ENCODE results near the gene UBE2H.
A peak's percentile ranks its signal among the peaks of the same experiment; 100 is the strongest.

The UBE2H gene

DNA sequence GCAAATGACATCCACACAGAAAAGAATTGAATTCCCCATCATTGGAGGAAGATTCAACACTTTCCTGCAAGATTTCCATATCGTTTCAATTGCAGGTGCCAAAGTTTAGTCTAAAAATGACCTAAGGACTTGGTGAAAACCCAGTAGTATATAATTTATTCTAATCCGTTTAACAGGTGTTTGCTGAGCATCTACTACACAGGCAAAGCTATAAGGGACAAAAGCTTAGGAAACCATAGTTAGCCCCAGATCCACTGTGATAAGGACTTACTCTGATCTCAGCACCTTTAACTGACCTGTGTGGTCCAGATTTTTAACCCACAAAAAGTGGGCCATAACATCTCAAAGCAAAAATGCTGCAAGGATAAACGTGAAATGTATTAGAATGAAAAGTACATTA is 19.1 kb downstream of the UBE2H start:
- Histone ChIP-seq H3K9me3 (replicated peaks; ENCODE audit: insufficient read depth, low read length) (no peaks in the 10 kb centered on the region), H3K4me2 (ENCODE audit: low read depth, low read length) (no peak overlapping the region), H3K27me3 (replicated peaks; ENCODE audit: insufficient read depth, low read length) (no peaks in the 10 kb centered on the region), H3K9ac (ENCODE audit: low read length) (no peak overlapping the region), H2AFZ (ENCODE audit: low read length) (no peak overlapping the region), H3K4me3 (ENCODE audit: low read length) (no peak overlapping the region), H3K27ac (ENCODE audit: low read length) (no peak overlapping the region), H3K4me1 (ENCODE audit: low read length) (peaks cover 6% of the 10 kb centered on the region; the same call in 1 of the 2 replicates), H3K9me2 (replicated peaks; ENCODE audit: insufficient read depth, low read length) (no peaks in the 10 kb centered on the region), H4K20me1 (ENCODE audit: insufficient read depth, low read length) (peaks cover 14% of the 10 kb centered on the region), H3F3A (ENCODE audit: insufficient read depth, low read length) (peaks cover 4% of the 10 kb centered on the region; the same call in 1 of the 2 replicates), H3K36me3 (replicated peaks; ENCODE audit: insufficient read depth, low read length) (peaks cover 3% of the 10 kb centered on the region; the same call in 1 of the 2 replicates), H3K79me2 (ENCODE audit: low read length) (peaks cover 92% of the 10 kb centered on the region)
- no peak for TF ChIP-seq CTCF (IDR thresholded peaks at IDR 0.05; ENCODE audit: low read length)
- no peak for DNase-seq

DNA sequence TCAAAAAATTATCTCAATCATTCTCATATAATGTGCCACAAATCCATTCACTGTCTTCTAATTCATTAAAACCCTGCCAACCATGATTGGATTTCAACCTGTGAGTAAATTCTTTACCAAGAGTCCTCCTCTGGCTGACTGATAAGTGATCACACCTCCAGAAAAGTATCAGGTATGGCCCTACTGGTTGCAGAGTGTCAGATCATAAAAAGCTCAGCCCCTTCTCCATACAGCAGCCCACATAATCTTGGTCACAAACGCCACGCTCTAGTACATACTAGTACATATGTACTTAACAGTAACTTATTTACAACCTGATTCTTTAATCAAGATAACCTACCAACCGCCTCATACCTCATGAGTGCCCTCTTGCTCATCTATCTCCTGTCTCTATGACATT is 26.1 kb downstream of the UBE2H start:
- no peaks in the 10 kb centered on the region for H3K9me2 ChIP-seq (replicated peaks; ENCODE audit: insufficient read depth, low read length)
- H3K4me1 ChIP-seq (ENCODE audit: low read length): peaks cover 26% of the 10 kb centered on the region
- no peak overlapping the region for H3K4me2 ChIP-seq (ENCODE audit: low read depth, low read length)
- no peak overlapping the region for H3K9ac ChIP-seq (ENCODE audit: low read length)
- peaks cover 7% of the 10 kb centered on the region for H3F3A ChIP-seq (ENCODE audit: insufficient read depth, low read length)
- H3K9me3 ChIP-seq (replicated peaks; ENCODE audit: insufficient read depth, low read length): no peaks in the 10 kb centered on the region
- H3K27me3 ChIP-seq (replicated peaks; ENCODE audit: insufficient read depth, low read length): no peaks in the 10 kb centered on the region
- H3K27ac ChIP-seq (ENCODE audit: low read length): no peak overlapping the region
- peaks cover 94% of the 10 kb centered on the region for H3K79me2 ChIP-seq (ENCODE audit: low read length)
- H4K20me1 ChIP-seq (ENCODE audit: insufficient read depth, low read length): peaks cover 13% of the 10 kb centered on the region; the same call in 1 of the 2 replicates
- peaks cover 10% of the 10 kb centered on the region; the same call in 1 of the 2 replicates for H3K36me3 ChIP-seq (replicated peaks; ENCODE audit: insufficient read depth, low read length)
- no peak for DNase-seq
- H3K4me3 ChIP-seq (ENCODE audit: low read length): no peak overlapping the region
- no peak overlapping the region for H2AFZ ChIP-seq (ENCODE audit: low read length)
- TF ChIP-seq EZH2 (optimal IDR thresholded peaks at IDR 0.05; ENCODE audit: low read depth, low read length) (no peak), EZH2phosphoT487 (IDR thresholded peaks at IDR 0.05; ENCODE audit: low read length) (no peak), CTCF (IDR thresholded peaks at IDR 0.05; ENCODE audit: low read length) (no peak)

- H3K9me2 ChIP-seq (replicated peaks; ENCODE audit: insufficient read depth, low read length): no peaks in the 10 kb centered on the region
- H4K20me1 ChIP-seq (ENCODE audit: insufficient read depth, low read length): 0 out of 2 replicates have a peak, but pooled peaks cover 16% of the 10 kb centered on the region
- peaks cover 7% of the 10 kb centered on the region for H3F3A ChIP-seq (ENCODE audit: insufficient read depth, low read length)
- no peaks in the 10 kb centered on the region for H3K9me3 ChIP-seq (replicated peaks; ENCODE audit: insufficient read depth, low read length)
- peaks cover 97% of the 10 kb centered on the region for H3K79me2 ChIP-seq (ENCODE audit: low read length)
- H3K36me3 ChIP-seq (replicated peaks; ENCODE audit: insufficient read depth, low read length): peaks cover 10% of the 10 kb centered on the region; the same call in 1 of the 2 replicates
- H3K9ac ChIP-seq (ENCODE audit: low read length): no peak overlapping the region
- TF ChIP-seq EZH2 (optimal IDR thresholded peaks at IDR 0.05; ENCODE audit: low read depth, low read length) (no peak), CTCF (IDR thresholded peaks at IDR 0.05; ENCODE audit: low read length) (no peak), EZH2phosphoT487 (IDR thresholded peaks at IDR 0.05; ENCODE audit: low read length) (no peak)
- H3K27ac ChIP-seq (ENCODE audit: low read length): no peak overlapping the region
- DNase-seq: no peak
- H3K4me1 ChIP-seq (ENCODE audit: low read length): peaks cover 26% of the 10 kb centered on the region
- H3K4me2 ChIP-seq (ENCODE audit: low read depth, low read length): 0 out of 2 replicates have a peak overlapping the region, but pooled peaks have one; percentile 0
- H3K27me3 ChIP-seq (replicated peaks; ENCODE audit: insufficient read depth, low read length): no peaks in the 10 kb centered on the region
- H2AFZ ChIP-seq (ENCODE audit: low read length): no peak overlapping the region
- no peak overlapping the region for H3K4me3 ChIP-seq (ENCODE audit: low read length)
Measured at GRCh38 chr7:129925416-129926002, 27.3 kb downstream of the UBE2H start.

Data from MM.1S (cell line).